Neuronal stem cell (in vitro differentiated cells): ENCODE data around the gene WNT7A.

ENCODE experiments used
- DNase-seq: peaks from one replicate; pipeline ENCODE4 v3.0.0-alpha.2; 2013; ENCODE audit warnings: low spot score
- H2AFZ ChIP-seq: one replicate; pipeline ENCODE4 v1.6.1; 2013; ENCODE audit warnings: mild to moderate bottlenecking, low read length, inconsistent platforms
- H2AK5ac ChIP-seq: 2 replicates; pipeline ENCODE4 v1.6.1; 2013; ENCODE audit warnings: low read depth, mild to moderate bottlenecking, inconsistent platforms, low read length, moderate library complexity, mixed read lengths
- H2BK120ac ChIP-seq: 2 replicates; pipeline ENCODE4 v1.6.1; 2013; ENCODE audit warnings: low read depth, mild to moderate bottlenecking, inconsistent platforms, low read length, moderate library complexity, mixed read lengths
- H2BK12ac ChIP-seq: one replicate; pipeline ENCODE4 v1.6.1; 2013; ENCODE audit warnings: low read length, inconsistent platforms
- H2BK15ac ChIP-seq: 2 replicates; pipeline ENCODE4 v1.6.1; 2013; ENCODE audit warnings: mild to moderate bottlenecking, low read length, inconsistent platforms, mixed read lengths
- H2BK5ac ChIP-seq: one replicate; pipeline ENCODE4 v1.6.1; 2013; ENCODE audit warnings: inconsistent platforms, mild to moderate bottlenecking, low read length, moderate library complexity
- H3K14ac ChIP-seq: one replicate; pipeline ENCODE4 v1.6.1; 2013; ENCODE audit warnings: low read length, inconsistent platforms
- H3K18ac ChIP-seq: 2 replicates; pipeline ENCODE4 v1.6.1; 2013; ENCODE audit warnings: low read length, inconsistent platforms
- H3K23ac ChIP-seq: 2 replicates; pipeline ENCODE4 v1.6.1; 2013; ENCODE audit warnings: low read depth, mild to moderate bottlenecking, mixed read lengths, low read length, inconsistent platforms; ENCODE audit not compliant: poor library complexity
- H3K27ac ChIP-seq: replicated peaks from 3 replicates; pipeline ENCODE4 v1.5.1; 2013; ENCODE audit warnings: low read length, inconsistent platforms
- H3K27me3 ChIP-seq, 3 experiments: 2 replicates each; pipeline ENCODE4 v1.6.1; 2013; ENCODE audit warnings: low read length in 3 of 3, mild to moderate bottlenecking in 2 of 3, inconsistent platforms in 1 of 3, low read depth in 1 of 3, mixed read lengths in 1 of 3, moderate library complexity in 1 of 3; ENCODE audit not compliant: control insufficient read depth in 3 of 3, insufficient read depth in 3 of 3
- H3K36me3 ChIP-seq, 2 donors: replicated peaks in 1 of 2; 2 replicates each; pipeline ENCODE4 v1.6.1; 2013; ENCODE audit warnings: low read length in 2 of 2; ENCODE audit not compliant: control insufficient read depth in 2 of 2, insufficient read depth in 2 of 2
- H3K4ac ChIP-seq: 2 replicates; pipeline ENCODE4 v1.6.1; 2013; ENCODE audit warnings: inconsistent platforms, mild to moderate bottlenecking, low read length, moderate library complexity
- H3K4me1 ChIP-seq, 2 donors: 1 replicate in 1 of 2; 2 replicates in 1 of 2; pipeline ENCODE4 v1.6.1; 2013; ENCODE audit warnings: low read length in 2 of 2, low read depth in 1 of 2; ENCODE audit not compliant: control insufficient read depth in 2 of 2, insufficient read depth in 1 of 2
- H3K4me2 ChIP-seq: one replicate; pipeline ENCODE4 v1.6.1; 2013; ENCODE audit warnings: mild to moderate bottlenecking, low read length, inconsistent platforms; ENCODE audit not compliant: insufficient read depth, poor library complexity, severe bottlenecking
- H3K4me3 ChIP-seq, 2 donors: 2 replicates each; pipeline ENCODE4 v1.5.1; 2013; ENCODE audit warnings: low read length in 2 of 2, mild to moderate bottlenecking in 2 of 2, inconsistent platforms in 1 of 2, moderate library complexity in 1 of 2
- H3K79me1 ChIP-seq: one replicate; pipeline ENCODE4 v1.6.1; 2013; ENCODE audit warnings: low read depth, mild to moderate bottlenecking, inconsistent platforms, low read length, moderate library complexity
- H3K9ac ChIP-seq: one replicate; pipeline ENCODE4 v1.6.1; 2013; ENCODE audit warnings: mild to moderate bottlenecking, low read depth, low read length, inconsistent platforms; ENCODE audit not compliant: poor library complexity
- H3K9me3 ChIP-seq, 2 donors: replicated peaks in 1 of 2; 2 replicates each; pipeline versions ENCODE3 to v1.6.1; 2013; ENCODE audit warnings: low read length in 2 of 2, mild to moderate bottlenecking in 2 of 2, inconsistent platforms in 1 of 2, low read depth in 1 of 2, mixed read lengths in 1 of 2, moderate library complexity in 1 of 2; ENCODE audit not compliant: control insufficient read depth in 2 of 2, insufficient read depth in 1 of 2
- H4K8ac ChIP-seq: one replicate; pipeline ENCODE4 v1.6.1; 2013; ENCODE audit warnings: low read depth, mild to moderate bottlenecking, inconsistent platforms, low read length, moderate library complexity
- H4K91ac ChIP-seq: one replicate; pipeline ENCODE4 v1.6.1; 2013; ENCODE audit warnings: low read length, low read depth, mild to moderate bottlenecking, inconsistent platforms; ENCODE audit not compliant: poor library complexity
- WGBS, 2 donors: extraction: QIAGEN DNeasy Blood & Tissue Kit; methylation state at CpG; one replicate each; pipeline ENCODE4 v1.1.7; 2013; ENCODE audit warnings: missing lambda C conversion rate in 2 of 2, mixed read lengths in 1 of 2; ENCODE audit not compliant: insufficient read length in 2 of 2, insufficient replicate concordance in 1 of 2; ENCODE audit errors: extremely low coverage in 2 of 2; 5-methylcytosine and 5-hydroxymethylcytosine counted together

WNT7A gene

GRCh38 chr3:13846716-13847570, 32.9 kb downstream of the WNT7A start:
- Histone ChIP-seq H2BK5ac (no peak overlapping the region), H3K36me3 (no peaks in the 10 kb centered on the region)
- no CpG with 5 or more reads among the region's 16 CpGs for WGBS, 2 donors

GRCh38 chr3:13846238-13846637, 33.6 kb downstream of the WNT7A start:
- no peaks in the 10 kb centered on the region for H3K36me3 ChIP-seq
- no peak for DNase-seq
- H3K18ac ChIP-seq, result no peak overlapping the region
- no peak overlapping the region for H2BK5ac ChIP-seq
- H3K79me1 ChIP-seq, result no peaks in the 10 kb centered on the region
- no peak overlapping the region for H3K4me3 ChIP-seq
- H3K9me3 ChIP-seq, result peaks cover 0 to 1% of the 10 kb centered on the region in 2 donors
- no CpG with 5 or more reads among the region's 2 CpGs for WGBS, 2 donors
- H3K4ac ChIP-seq, result no peak overlapping the region
- H2AFZ ChIP-seq, result no peak overlapping the region
- H3K4me2 ChIP-seq, result no peak overlapping the region
- no peak overlapping the region for H3K23ac ChIP-seq
- H2BK12ac ChIP-seq, result no peak overlapping the region
- no peak overlapping the region for H4K91ac ChIP-seq
- H3K27ac ChIP-seq, result no peak overlapping the region
- peak overlapping the region; percentile 27 for H2BK120ac ChIP-seq
- no peak overlapping the region for H4K8ac ChIP-seq
- H3K27me3 ChIP-seq, result no peaks in the 10 kb centered on the region
- H2AK5ac ChIP-seq, result no peak overlapping the region
- no peak overlapping the region for H3K14ac ChIP-seq
- peak overlapping the region; percentile 89 for H2BK15ac ChIP-seq
- H3K4me1 ChIP-seq, result peaks cover 0 to 8% of the 10 kb centered on the region in 2 donors
- no peak overlapping the region for H3K9ac ChIP-seq

More at GRCh38 chr3:13846716-13847570, 32.9 kb downstream of the WNT7A start:
- Histone ChIP-seq H3K27ac (no peak overlapping the region), H3K14ac (peak overlapping the region; percentile 57), H2BK12ac (peak overlapping the region; percentile 85), H4K8ac (no peak overlapping the region), H3K79me1 (no peaks in the 10 kb centered on the region), H2AK5ac (peak overlapping the region; percentile 58), H2AFZ (no peak overlapping the region), H2BK120ac (peak overlapping the region; percentile 72), H3K4me2 (no peak overlapping the region), H3K23ac (no peak overlapping the region), H3K27me3 (no peaks in the 10 kb centered on the region), H3K4ac (no peak overlapping the region), H2BK15ac (peak overlapping the region; percentile 45), H4K91ac (no peak overlapping the region), H3K9me3 (peaks cover 0 to 1% of the 10 kb centered on the region in 2 donors), H3K4me3 (peak overlapping the region in 1 of 2 donors; percentile 36), H3K18ac (peak overlapping the region; percentile 44), H3K9ac (no peak overlapping the region), H3K4me1 (peaks cover 0 to 8% of the 10 kb centered on the region in 2 donors)
- DNase-seq, result no peak

- no CpG with 5 or more reads among the region's 7 CpGs for WGBS, 2 donors
Measured at GRCh38 chr3:13845806-13846205, 34.1 kb downstream of the WNT7A start.

GRCh38 chr3:13844911-13845310, 35.0 kb downstream of the WNT7A start:
- no peak overlapping the region for H4K91ac ChIP-seq
- no peak overlapping the region for H2AFZ ChIP-seq
- H2BK5ac ChIP-seq, result no peak overlapping the region
- no peaks in the 10 kb centered on the region for H3K27me3 ChIP-seq
- no peak overlapping the region for H2BK120ac ChIP-seq
- no peak overlapping the region for H2BK15ac ChIP-seq
- H3K9me3 ChIP-seq, result peaks cover 0 to 1% of the 10 kb centered on the region in 2 donors
- no peak for DNase-seq
- H3K4me3 ChIP-seq, result no peak overlapping the region
- H3K4me2 ChIP-seq, result no peak overlapping the region
- H3K9ac ChIP-seq, result no peak overlapping the region
- no peak overlapping the region for H3K23ac ChIP-seq
- H3K14ac ChIP-seq, result no peak overlapping the region
- H3K4ac ChIP-seq, result no peak overlapping the region
- no peak overlapping the region for H4K8ac ChIP-seq
- no CpG with 5 or more reads among the region's 10 CpGs for WGBS, 2 donors
- H2AK5ac ChIP-seq, result no peak overlapping the region
- no peak overlapping the region for H3K27ac ChIP-seq
- no peak overlapping the region for H2BK12ac ChIP-seq
- H3K4me1 ChIP-seq, result peaks cover 0 to under 1% of the 10 kb centered on the region in 2 donors
- H3K79me1 ChIP-seq, result no peaks in the 10 kb centered on the region
- H3K36me3 ChIP-seq, result no peaks in the 10 kb centered on the region
- no peak overlapping the region for H3K18ac ChIP-seq

More at GRCh38 chr3:13845806-13846205, 34.1 kb downstream of the WNT7A start:
- no peaks in the 10 kb centered on the region for H3K27me3 ChIP-seq
- H3K36me3 ChIP-seq, result no peaks in the 10 kb centered on the region
- H3K4me3 ChIP-seq, result no peak overlapping the region
- peaks cover 0 to 1% of the 10 kb centered on the region in 2 donors for H3K9me3 ChIP-seq
- H4K91ac ChIP-seq, result no peak overlapping the region
- H2AK5ac ChIP-seq, result peak overlapping the region; percentile 72
- H3K23ac ChIP-seq, result no peak overlapping the region
- H3K18ac ChIP-seq, result no peak overlapping the region
- H3K27ac ChIP-seq, result no peak overlapping the region
- DNase-seq, result no peak
- H2BK12ac ChIP-seq, result no peak overlapping the region
- H2BK15ac ChIP-seq, result peak overlapping the region; percentile 89
- no peak overlapping the region for H2BK5ac ChIP-seq
- peak overlapping the region; percentile 61 for H3K4ac ChIP-seq
- H3K4me1 ChIP-seq, result peaks cover 0 to 7% of the 10 kb centered on the region in 2 donors
- H2AFZ ChIP-seq, result no peak overlapping the region
- H3K9ac ChIP-seq, result no peak overlapping the region
- H2BK120ac ChIP-seq, result peak overlapping the region; percentile 27
- peak overlapping the region; percentile 92 for H3K14ac ChIP-seq
- H3K79me1 ChIP-seq, result no peaks in the 10 kb centered on the region
- H4K8ac ChIP-seq, result no peak overlapping the region
- H3K4me2 ChIP-seq, result no peak overlapping the region
